Stimulated activated CD8-positive, alpha-beta memory T cell treated with anti-CD3 and anti-CD28 coated beads, Interleukin-15, amount 100 ng/mL, for 24 hours (primary cell): ENCODE results near the gene KIR2DL1.
"Not testable (repeated sequence)": the region's sequence is repeated elsewhere in the genome, so short reads cannot be mapped to it uniquely, and the experiment has no call there.

ENCODE experiments used
- DNase-seq: peaks from one replicate; pipeline ENCODE4 v3.0.0-alpha.2; 2020; ENCODE audit warnings: low read depth

The KIR2DL1 gene

DNA sequence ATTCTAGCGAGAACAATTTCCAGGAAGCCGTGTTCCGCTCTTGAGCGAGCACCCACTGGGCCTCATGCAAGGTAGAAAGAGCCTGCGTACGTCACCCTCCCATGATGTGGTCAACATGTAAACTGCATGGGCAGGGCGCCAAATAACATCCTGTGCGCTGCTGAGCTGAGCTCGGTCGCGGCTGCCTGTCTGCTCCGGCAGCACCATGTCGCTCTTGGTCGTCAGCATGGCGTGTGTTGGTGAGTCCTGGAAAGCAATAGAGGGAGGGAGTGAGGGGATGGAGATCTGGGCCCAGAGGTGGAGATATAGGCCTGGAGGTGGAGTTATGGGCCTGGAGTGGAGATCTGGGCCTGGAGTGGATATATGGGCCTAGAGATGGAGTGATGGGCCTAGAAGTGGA lies at the start of gene KIR2DL1:
KIR2DL1 (plus strand) TSS at position 148 of the 400 bp plus-strand sequence; CDS start at position 206, 58 bp downstream.
- DNase-seq, result not testable (repeated sequence)

DNA sequence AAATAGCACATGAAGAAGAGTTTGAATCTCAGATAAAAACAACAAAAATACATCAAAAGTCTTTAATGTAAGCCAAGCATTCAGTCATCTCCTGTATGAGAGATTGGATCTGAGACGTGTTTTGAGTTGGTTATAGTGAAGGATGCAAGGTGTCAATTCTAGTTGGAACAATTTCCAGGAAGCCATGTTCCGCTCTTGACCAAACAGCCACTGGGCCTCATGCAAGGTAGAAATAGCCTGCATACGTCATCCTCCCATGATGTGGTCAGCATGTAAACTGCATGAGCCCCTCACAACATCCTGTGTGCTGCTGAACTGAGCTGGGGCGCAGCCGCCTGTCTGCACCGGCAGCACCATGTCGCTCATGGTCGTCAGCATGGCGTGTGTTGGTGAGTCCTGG lies 45.5 kb upstream of the KIR2DL1 start, which contains the start of gene KIR3DL3:
KIR3DL3 (plus strand) TSS at position 301 of the 400 bp plus-strand sequence; CDS start at position 356, 55 bp downstream.
- no peak for DNase-seq

DNA sequence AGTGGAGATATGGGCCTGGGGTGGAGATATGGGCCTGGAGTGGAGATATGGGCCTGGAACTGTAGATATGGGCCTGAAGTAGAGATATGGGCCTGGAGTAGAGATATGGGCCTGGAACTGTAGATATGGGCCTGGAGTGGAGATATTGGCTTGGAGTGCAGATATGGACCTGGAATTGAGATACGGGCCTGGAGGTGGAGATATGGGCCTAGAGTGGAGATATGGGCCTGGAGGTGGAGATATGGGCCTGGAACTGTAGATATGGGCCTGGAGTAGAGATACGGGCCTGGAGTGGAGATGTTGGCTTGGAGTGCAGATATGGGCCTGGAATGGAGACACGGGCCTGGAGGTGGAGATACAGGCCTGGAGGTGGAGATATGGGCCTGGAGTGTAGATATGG lies 44.9 kb upstream of the KIR2DL1 start:
- DNase-seq, result no peak

DNA sequence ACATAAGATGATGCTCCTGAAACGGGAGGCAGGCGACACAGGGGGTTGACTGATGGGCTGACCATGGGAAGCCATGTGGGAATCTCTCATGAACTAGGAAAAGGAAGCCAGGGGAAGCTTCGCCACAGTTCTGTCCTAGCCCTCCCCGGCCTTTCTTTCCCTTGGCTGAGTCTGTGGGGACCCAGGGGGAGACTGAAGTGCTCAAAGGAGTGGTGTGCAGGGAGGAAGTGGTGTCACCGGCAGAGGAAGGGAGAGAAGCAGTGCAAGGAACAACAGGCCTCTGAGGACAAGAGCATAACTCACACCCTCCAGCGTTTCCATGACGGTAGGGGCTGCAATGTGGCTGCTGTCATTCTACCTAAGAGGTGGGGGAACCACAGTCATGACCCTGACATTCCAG lies 44.3 kb upstream of the KIR2DL1 start:
- no peak for DNase-seq

DNA sequence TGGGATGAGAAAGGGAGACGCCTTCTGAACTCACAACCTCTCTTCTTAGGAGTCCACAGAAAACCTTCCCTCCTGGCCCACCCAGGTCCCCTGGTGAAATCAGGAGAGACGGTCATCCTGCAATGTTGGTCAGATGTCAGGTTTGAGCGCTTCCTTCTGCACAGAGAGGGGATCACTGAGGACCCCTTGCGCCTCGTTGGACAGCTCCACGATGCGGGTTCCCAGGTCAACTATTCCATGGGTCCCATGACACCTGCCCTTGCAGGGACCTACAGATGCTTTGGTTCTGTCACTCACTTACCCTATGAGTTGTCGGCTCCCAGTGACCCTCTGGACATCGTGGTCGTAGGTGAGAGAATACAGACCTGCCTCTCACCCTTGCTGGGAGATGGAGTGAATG lies 42.0 kb upstream of the KIR2DL1 start:
- DNase-seq, result no peak

DNA sequence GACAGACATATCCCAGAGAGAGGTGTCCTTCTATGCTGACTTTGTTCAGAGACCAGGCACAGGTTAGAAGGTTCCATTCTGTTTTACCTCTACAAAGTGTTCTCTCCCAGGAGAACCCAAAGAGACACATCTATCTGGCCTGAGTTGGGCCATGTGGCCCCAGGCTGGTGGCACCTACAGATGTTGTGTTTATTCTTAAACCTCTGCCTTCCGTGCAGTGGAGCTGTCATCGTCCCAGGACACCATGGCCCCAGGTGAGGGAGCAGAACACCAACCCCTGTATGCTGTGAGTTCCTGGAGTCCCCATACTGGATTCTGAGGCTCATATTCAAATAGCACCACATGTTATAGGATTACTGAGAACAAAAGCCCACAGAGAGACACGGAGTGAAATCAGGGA lies 41.4 kb upstream of the KIR2DL1 start:
- DNase-seq, result no peak

DNA sequence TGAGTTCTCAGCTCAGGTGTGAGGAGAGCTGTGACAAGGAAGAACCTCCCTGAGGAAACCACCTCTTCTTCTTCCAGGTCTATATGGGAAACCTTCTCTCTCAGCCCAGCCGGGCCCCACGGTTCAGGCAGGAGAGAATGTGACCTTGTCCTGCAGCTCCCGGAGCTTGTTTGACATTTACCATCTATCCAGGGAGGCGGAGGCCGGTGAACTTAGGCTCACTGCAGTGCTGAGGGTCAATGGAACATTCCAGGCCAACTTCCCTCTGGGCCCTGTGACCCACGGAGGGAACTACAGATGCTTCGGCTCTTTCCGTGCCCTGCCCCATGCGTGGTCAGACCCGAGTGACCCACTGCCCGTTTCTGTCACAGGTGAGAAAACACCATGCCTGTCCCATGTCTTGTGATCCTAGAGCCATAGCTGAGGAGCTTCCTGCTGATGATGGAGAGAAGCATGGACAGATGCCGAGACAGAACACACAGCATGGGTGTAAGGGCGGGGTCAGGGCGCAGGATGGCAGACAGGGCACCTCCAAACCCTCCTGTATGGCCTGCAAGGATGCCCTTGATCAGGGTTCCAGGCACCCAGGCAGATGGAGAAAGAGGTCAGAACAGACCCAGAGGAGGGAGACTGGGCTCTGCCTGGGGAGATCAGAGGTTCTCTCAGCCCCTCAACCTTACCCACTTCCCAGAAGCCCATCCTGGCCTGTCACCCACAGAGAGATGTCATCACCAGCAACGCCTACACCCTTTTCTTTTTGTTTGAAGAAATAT lies 40.0 kb upstream of the KIR2DL1 start:
- no peak for DNase-seq

DNA sequence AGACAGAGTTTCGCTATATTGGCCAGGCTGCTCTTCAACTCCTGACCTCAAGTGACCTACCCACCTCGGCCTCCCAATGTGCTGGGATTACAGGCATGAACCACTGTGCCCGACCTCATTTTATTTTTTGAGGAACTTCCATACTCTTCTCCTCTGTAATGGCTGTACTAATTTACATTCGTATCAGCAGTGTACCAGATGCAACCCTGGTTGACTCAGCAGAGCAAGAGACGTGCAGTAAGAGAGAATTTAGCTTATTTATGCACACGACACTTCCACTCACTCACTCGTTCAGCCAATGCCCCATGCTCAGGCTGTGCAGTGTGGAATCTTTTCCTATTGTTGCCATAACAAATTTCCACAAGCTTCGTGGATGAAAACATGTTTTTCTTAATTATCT lies 38.4 kb upstream of the KIR2DL1 start:
- DNase-seq, result no peak

DNA sequence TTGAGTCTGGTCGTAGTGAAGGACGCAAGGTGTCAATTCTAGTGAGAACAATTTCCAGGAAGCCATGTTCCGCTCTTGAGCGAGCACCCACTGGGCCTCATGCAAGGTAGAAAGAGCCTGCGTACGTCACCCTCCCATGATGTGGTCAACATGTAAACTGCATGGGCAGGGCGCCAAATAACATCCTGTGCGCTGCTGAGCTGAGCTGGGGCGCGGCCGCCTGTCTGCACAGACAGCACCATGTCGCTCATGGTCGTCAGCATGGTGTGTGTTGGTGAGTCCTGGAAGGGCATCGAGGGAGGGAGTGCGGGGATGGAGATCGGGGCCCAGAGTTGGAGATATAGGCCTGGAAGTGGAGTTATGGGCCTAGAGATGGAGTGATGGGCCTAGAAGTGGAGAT lies 31.3 kb upstream of the KIR2DL1 start, which contains the start of gene KIR2DL3:
KIR2DL3 (plus strand) TSS at position 208 of the 400 bp plus-strand sequence; CDS start at position 241, 33 bp downstream.
- not testable (repeated sequence) for DNase-seq

DNA sequence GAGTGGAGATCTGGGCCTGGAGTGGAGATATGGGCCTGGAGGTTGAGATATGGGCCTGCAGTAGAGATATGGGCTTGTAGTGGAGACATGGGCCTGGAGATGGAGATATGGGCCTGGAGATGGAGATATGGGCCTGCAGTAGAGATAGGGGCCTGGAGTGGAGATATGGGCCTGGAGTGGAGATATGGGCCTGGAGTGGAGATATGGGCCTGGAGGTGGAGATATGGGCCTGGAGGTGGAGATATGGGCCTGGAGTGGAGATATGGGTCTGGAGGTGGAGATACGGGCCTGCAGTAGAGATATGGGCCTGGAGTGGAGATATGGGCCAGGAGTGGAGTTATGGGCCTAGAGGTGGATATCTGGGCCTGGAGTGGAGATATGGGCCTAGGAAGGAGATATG lies 30.9 kb upstream of the KIR2DL1 start:
- DNase-seq, result no peak

DNA sequence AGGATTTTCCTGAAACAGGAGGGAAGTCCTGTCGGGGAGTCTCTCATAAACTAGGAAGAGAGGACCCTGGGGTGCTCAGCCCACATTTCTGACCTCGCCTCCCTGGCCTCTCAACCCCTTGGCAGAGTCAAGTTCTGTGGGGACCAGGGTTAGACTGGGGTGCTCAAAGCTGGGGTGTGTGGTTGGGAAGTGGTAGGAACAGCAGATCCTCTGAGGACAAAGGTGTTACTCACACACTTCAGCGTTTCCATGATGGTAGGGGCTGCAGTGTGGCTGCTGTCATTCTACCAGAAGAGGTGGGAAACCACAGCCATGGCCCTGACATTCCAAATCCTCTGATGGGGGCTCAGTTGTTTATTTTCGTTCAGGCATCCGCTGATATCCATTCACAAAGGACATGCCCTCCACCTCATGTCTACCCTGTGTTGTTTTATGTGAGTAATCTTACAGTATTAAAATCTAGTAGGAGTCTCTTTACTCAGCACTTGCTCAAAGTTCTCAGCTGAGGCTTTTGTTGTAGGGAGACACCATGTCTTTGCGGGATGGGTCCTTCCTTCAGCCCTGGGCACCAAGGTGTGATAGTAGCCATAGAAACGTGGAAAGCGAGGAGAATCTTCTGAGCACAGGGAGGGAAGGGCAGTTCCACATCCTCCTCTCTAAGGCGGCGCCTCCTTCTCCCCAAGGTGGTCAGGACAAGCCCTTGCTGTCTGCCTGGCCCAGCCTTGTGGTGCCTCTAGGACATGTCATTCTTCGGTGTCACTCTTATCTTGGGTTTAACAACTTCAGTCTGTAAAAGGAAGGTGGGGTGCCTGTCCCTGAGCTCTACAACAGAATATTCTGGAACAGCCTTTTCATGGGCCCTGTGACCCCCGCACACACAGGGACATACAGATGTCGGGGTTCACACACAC lies 29.8 kb upstream of the KIR2DL1 start:
- no peak for DNase-seq

DNA sequence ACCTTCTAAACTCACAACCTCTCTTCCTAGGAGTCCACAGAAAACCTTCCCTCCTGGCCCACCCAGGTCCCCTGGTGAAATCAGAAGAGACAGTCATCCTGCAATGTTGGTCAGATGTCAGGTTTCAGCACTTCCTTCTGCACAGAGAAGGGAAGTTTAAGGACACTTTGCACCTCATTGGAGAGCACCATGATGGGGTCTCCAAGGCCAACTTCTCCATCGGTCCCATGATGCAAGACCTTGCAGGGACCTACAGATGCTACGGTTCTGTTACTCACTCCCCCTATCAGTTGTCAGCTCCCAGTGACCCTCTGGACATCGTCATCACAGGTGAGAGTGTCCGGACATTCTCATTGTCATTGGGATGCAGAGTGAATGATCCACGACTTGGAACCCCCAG lies 27.6 kb upstream of the KIR2DL1 start:
- DNase-seq, result not testable (repeated sequence)

DNA sequence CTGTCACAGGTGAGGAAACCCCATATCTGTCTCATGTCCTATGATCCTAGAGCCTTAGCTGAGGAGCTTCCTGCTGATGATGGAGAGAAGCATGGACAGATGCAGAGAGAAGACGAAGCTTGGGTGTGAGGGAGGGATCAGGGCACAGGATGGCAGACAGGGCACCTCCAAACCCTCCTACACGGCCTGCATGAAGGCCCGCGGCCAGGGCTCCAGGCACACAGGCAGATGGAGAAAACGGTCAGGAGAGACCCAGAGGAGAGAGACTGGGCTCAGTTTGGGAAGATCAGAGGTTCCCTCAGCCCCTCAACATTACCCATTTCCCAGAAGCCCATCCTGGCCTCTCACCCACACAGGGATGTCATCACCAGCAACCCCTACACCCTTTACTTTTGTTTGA lies 25.5 kb upstream of the KIR2DL1 start:
- DNase-seq, result not testable (repeated sequence)

DNA sequence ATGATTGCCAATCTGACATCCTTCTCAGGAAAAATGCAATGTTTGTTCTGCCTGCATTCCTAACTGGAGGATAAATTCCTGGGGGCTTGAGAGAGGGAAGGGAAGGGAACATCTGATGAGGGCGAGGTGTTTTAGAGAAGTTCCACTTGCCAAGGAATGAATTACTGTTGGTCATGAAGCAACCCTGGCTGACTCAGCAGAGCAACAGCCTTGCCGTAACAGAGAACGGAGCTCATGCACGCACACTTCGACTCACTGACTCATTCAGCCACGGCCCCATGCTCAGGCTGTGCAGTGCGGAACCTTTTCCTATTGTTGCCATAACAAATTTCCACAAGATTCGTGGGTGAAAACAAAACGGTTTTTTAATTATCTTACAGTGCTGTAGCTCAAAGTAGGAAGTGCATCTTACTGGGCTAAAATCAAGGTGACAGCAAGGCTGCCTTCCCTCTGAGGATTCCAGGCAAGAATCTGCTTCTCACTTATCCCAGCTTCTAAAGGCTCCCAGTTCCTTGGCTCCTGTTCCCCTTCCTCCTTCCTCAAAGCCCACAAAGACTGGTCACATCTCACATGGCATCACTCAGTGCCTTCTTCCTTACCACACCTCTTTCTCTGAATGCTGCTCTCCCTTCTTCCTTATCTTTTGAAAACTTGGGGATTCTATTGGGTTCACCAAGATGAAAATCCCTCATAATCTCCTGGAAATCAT lies 21.8 kb upstream of the KIR2DL1 start:
- not testable (repeated sequence) for DNase-seq

DNA sequence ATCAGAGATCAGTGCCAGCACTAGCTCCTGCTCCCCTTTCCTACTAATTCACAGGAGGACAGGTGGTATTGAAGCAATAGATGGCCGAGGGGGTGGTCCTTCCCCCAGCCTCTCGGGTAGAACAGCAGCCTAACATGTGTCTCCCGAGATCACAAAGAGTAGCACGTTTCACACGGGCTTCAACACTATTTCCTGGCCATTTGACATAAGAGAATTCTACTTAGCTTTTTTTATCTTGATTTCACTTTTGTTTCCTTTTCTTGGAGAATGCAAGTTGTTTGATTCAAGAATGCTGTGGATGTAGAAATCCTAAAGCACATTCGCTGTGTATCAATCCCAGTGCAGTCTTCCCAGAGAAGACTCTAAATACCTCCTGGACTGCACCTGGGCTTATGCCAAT lies 19.3 kb upstream of the KIR2DL1 start:
- not testable (repeated sequence) for DNase-seq

DNA sequence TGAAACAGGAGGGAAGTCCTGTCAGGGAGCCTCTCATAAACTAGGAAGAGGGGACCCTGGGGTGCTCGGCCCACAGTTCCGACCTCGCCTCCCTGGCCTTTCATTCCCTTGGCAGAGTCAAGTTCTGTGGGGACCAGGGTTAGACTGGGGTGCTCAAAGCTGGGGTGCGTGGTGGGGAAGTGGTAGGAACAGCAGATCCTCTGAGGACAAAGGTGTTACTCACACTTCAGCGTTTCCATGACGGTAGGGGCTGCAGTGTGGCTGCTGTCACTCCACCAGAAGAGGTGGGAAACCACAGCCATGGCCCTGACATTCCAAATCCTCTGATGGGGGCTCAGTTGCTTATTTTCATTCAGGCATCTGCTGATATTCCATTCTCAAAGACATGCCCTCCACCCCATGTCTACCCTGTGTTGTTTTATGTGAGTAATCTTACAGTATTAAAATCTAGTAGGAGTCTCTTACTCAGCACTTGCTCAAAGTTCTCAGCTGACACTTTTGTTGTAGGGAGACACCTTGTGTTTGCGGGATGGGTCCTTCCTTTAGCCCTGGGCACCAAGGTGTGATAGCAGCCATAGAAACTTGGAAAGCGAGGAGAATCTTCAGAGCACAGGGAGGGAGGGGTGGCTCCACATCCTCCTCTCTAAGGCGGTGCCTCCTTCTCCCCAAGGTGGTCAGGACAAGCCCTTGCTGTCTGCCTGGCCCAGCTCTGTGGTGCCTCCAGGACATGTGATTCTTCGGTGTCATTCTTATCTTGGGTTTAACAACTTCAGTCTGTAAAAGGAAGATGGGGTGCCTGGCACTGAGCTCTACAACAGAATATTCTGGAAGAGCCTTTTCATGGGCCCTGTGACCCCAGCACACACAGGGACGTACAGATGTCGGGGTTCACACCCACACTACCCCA lies 13.1 kb upstream of the KIR2DL1 start:
- DNase-seq, result not testable (repeated sequence)

DNA sequence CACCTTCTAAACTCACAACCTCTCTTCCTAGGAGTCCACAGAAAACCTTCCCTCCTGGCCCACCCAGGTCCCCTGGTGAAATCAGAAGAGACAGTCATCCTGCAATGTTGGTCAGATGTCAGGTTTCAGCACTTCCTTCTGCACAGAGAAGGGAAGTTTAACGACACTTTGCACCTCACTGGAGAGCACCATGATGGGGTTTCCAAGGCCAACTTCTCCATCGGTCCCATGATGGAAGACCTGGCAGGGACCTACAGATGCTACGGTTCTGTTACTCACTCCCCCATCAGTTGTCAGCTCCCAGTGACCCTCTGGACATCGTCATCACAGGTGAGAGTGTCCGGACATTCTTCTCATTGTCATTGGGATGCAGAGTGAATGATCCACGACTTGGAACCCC lies 11.0 kb upstream of the KIR2DL1 start:
- DNase-seq, result not testable (repeated sequence)

DNA sequence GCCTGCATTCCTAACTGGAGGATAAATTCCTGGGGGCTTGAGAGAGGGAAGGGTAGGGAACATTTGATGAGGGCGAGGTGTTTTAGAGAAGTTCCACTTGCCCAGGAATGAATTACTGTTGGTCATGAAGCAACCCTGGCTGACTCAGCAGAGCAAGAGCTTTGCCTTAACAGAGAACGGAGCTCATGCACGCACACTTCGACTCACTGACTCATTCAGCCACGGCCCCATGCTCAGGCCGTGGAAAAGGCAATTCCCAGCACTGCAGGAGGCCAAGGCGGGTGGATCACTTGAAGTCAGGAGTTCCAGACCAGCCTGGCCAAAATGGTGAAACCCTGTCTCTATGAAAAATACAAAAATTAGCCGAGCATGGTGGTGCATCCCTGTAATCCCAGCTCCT lies 5.4 kb upstream of the KIR2DL1 start:
- not testable (repeated sequence) for DNase-seq

DNA sequence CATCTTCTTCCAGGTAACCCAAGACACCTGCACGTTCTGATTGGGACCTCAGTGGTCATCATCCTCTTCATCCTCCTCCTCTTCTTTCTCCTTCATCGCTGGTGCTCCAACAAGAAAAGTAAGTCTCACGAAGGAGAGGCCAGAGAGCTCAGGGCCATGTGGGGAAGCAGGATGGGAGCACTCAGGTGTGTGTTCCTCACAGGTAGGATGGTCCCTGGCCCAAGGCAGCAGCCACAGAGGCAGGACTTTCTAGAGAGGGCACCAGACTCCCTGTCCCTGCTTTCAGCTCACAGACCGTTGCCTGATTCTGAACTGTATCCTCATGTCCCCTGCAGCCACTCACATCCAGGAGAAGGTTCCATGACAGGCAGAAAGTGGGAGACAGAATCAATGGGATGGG lies 3.1 kb upstream of the KIR2DL1 start:
- DNase-seq, result not testable (repeated sequence)

DNA sequence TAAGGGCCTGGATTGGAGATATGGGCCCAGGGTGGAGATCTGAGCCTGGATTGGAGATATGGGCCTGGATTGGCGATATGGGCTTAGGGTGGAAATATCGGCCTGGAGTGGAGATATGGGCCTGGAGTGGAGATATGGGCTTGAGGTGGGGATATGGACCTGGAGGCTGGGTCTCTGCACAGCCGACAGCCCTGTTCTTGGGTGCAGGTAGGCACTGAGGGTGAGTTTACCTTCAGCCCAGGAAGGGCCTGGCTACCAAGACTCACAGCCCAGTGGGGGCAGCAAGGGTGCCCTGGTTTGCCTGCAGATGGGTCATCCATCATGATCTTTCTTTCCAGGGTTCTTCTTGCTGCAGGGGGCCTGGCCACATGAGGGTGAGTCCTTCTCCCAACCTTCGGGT lies 918 bp downstream of the KIR2DL1 start:
- DNase-seq, result not testable (repeated sequence)
